ENCODE measurements around the gene MT1F.
"Not testable (repeated sequence)": the region's sequence is repeated elsewhere in the genome, so short reads cannot be mapped to it uniquely, and the experiment has no call there.

The MT1F gene

DNA sequence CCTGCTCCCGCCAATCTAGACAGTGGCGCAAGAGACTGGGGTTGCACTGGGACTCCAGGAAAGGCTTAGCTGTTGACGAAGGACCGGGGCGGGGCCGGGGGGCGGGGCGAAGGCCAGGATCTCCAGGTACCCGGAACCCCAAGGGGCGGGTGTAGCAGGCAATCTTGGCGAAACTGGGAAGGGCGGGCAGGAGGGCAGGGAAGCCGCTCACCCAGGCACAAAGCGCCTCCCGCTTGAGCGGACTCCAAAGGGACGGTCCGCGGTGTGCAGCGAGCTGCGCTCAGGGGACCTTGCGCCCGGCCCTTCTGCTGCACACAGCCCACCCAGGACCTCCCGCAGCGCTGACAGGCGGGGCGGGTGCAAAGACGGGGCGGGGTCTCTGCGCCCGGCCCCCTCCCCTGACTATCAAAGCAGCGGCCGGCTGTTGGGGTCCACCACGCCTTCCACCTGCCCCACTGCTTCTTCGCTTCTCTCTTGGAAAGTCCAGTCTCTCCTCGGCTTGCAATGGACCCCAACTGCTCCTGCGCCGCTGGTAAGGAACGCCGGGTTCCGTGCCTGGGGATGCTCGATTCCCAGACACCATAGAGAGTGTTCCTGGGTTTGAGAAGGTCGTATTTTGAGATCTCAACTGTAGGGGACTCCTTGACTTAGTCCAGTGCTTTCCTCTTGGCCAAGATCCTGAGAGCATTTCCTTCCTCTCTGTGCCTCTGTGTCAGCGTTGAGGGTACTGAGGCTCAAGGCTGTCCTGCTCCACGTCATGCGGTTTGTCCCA, at the start of gene MT1F:
TSS of gene MT1F (plus strand) at position 405 of the 772 bp plus-strand sequence. CDS start at position 505, 100 bp downstream.
- DNase-seq (ENCODE audit: low read depth in 2 of 3, low spot score in 2 of 3): peak in 2 of 3 experiments; percentile 41 to 68

DNA sequence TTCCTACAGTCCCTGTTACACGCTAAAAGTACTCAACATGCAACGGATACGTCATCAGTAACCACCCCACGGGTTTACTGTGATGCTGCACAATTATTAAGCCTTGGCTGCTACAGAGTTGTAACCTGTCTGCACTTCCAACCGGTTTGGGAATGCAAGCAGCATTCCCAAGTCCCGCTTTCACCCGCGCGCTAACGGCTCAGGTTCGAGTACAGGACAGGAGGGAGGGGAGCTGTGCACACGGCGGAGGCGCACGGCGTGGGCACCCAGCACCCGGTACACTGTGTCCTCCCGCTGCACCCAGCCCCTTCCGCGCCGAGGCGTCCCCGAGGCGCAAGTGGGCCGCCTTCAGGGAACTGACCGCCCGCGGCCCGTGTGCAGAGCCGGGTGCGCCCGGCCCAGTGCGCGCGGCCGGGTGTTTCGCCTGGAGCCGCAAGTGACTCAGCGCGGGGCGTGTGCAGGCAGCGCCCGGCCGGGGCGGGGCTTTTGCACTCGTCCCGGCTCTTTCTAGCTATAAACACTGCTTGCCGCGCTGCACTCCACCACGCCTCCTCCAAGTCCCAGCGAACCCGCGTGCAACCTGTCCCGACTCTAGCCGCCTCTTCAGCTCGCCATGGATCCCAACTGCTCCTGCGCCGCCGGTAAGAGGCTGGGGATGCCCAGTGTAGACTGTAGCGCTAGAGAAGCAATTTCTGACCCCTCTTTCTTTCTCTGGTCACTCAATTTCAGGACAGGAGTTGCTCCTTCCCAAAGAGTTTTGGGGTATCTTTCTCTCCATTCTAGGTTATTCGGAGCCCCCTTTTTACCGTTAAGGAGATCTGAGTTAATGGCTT, 49.5 kb upstream of the MT1F start, which contains the start of gene MT2A:
TSS of gene MT2A (plus strand) at position 542 of the 833 bp plus-strand sequence. CDS start at position 614, 72 bp downstream.
- peak; percentile 70 to 89 (median 82) for DNase-seq (ENCODE audit: low read depth in 2 of 3, low spot score in 2 of 3)

DNA sequence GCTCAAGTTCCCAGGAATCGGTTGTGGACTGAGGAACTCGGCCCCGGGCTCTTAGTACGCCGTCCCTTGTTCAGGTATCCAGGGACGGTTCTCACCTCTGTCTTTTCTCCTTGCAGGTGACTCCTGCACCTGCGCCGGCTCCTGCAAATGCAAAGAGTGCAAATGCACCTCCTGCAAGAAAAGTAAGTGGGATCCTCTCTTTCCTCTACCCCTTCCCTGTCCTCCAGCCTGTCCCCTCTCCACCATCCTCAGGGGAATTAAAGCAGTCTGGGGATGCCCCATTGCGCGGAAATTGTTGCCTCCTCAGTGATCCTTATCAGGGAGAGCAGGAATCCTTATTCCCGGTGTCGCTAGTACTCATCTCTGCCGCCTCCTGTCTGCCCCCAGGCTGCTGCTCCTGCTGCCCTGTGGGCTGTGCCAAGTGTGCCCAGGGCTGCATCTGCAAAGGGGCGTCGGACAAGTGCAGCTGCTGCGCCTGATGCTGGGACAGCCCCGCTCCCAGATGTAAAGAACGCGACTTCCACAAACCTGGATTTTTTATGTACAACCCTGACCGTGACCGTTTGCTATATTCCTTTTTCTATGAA, 48.8 kb upstream of the MT1F start:
- DNase-seq (ENCODE audit: low read depth in 2 of 3, low spot score in 2 of 3): no peak

DNA sequence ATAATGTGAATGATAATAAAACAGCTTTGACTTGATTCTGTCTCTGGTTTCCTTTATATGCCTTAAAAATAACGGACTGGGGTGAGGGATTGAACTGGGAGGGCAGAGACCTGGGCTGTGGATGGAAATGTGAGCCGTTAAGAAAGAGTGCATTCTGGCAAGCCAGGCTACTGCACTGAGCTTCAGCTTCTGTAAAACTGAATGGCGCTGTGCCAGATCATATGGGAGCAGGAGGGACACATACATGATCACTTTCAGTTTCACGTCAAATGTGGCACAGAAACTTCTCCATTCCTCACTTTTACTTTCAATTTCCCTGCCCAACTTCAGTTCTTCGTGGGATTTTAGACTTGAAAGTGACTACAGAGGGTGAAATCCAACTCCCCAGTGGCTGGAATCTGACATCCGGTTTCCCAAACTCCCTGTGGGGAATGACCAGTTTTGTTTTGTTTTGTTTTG, 48.3 kb upstream of the MT1F start:
- DNase-seq (ENCODE audit: low read depth in 2 of 3, low spot score in 2 of 3): no peak

DNA sequence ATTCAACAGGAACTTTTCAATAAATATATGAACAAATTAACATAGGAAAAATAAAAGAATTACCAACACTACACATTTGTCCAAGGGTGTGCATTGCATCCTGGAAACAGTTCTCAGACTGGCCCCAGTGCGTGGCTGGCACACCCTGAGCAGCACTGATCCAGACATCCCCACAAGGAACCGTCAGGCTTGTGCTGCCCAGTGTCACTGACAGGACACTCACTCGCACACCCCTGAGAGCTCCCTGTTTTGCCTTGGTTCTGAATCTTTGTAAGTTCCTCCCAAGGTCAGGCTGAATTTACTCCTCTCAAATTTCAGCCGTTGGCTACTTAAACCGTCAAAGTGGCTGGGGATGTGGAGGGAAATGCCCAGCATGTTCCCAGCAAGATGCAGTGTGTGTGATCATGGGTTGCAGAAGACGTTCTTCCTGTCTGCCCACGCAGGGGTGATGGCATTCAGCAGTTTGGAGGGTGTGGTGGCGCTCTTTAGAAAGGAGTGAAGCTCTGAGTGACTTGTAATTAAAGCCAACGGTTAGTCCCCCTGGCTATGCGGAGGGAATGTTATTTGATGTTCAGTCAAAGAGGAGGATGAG, 47.6 kb upstream of the MT1F start:
- peak in 1 of 3 experiments; percentile 41 for DNase-seq (ENCODE audit: low read depth in 2 of 3, low spot score in 2 of 3)

DNA sequence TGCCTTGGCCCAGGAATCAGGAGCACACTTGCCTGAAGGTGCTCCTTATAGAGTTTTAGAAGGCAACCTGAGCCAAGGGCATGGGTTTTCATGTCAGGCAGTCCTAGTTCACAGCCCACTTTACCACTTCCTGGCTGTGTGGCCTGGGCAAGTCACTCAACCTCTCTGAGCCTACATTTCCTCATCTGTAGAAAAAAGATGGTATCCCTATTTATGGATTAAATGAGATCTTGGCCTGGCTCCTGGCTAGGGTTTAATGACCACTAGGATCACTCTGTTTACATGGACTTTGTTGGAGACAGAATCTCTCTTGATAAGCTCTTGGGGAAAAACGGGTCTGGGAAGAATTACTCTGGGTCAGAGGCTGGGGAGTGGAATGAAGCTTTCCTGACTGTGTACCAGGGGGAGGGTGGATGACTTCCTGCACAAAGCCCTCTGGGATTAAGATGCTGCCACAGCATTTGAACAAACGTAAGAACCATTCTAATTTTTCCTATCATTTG, 47.1 kb upstream of the MT1F start:
- no peak for DNase-seq (ENCODE audit: low read depth in 2 of 3, low spot score in 2 of 3)

DNA sequence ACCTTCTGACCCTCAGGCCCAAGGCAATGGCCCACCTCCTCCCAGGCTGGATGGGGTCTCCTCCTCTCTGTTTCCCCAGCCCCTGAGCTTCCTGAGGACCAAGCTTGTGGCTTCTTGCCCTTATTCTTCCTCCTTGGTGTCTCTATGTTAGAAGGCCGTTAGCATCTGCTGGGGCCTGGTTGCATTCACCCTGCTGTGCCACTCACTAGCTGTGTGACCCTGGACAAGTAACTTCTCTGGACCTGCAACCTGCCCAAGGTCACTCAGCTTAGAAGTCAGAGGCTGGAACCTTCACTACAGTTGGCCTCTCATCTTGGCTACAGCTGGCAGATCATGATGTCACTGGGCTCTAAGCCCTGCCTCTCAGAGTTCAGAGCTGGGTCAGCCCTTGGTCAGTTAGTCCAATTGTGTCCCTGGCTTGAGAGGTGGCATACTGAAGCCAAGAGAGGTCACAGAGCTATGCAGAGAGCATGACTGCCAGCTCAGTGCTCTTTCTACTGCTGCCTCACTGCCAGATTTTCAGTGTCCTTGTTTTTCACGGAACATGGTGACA, 46.4 kb upstream of the MT1F start:
- DNase-seq (ENCODE audit: low read depth in 2 of 3, low spot score in 2 of 3): no peak

DNA sequence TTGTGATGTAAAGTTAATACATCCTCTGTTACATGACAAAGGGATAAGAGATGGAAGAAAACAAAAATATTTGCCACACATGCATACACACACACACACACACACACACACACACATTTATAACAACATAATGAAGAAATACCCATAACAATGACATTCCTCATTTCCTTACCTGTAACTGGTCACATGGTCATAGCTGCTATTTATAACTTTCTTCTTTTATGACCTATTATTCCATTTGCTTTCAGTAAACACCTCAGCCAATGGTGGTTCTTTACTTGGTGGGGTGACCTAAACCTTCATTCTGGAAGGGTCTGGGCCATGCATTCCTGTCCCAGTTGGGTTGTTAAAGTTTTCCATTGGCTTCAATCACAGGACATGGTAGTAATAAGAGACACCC, 44.1 kb upstream of the MT1F start:
- no peak for DNase-seq (ENCODE audit: low read depth in 2 of 3, low spot score in 2 of 3)

DNA sequence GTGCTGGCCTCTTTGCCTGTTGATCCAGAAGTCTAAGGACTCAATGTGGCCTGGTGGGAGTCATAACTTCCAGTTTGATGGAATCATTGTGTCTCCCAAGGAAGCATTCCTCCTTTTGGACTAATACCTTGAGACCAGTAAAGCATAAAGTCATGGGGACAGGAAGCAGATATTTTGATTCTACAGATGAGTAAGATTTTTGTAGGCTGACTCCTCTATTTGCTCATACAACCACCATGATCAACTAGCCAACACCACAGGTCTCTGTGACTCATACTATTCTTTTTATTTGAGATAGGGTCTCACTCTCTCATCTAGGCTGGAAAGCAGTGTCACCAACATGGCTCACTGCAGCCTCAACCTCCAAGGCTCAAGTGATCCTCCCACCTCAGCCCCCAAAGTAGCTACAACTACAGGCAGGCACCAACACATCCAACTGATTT, 43.2 kb upstream of the MT1F start:
- no peak for DNase-seq (ENCODE audit: low read depth in 2 of 3, low spot score in 2 of 3)

DNA sequence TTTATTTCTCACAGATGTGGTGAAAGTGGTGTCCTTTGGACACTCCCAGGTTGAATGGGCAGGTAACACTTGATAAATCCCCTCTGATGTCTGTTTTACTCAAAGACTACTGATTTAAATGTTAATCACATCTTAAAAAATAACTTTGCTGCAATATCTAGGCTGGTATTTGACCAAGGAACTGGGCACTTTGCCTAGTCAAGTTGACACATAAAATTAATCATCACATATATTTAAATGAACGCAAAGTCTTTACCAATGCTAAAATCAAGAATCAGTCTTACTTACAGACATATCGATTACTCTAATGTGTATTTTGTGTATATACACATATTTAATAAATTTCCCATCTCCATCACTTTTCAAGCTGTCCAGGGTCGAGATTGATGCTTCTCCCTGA, 42.4 kb upstream of the MT1F start:
- no peak for DNase-seq (ENCODE audit: low read depth in 2 of 3, low spot score in 2 of 3)

DNA sequence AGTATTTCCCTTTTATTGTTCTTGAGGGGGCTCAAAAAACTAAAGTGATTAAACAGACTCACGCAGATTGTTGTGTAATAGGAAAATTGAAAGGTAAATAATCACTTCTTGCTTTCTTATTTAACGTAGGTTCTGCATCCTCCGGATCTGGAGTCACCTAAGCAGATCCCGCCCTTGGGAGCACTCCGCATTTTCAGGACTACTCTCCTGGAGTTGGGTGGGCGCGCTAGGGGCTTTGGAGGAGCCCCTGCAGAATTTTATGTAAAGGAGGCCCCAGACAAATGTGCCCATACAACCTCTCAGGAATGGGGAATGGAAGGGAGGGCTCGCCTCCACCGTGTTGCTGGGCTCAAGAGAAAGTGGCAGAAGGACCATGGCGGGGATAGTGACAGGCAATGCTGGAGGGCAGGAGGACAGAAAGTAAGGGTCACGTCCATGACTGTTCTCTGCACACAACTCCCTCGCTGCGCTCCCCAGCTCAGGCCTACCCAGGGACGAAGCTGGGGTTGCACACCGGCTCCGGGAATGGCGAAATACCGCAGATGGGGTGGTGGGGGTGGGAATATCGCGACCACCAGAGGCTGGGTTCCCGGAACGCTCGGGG, 41.0 kb upstream of the MT1F start:
- no peak for DNase-seq (ENCODE audit: low read depth in 2 of 3, low spot score in 2 of 3)

DNA sequence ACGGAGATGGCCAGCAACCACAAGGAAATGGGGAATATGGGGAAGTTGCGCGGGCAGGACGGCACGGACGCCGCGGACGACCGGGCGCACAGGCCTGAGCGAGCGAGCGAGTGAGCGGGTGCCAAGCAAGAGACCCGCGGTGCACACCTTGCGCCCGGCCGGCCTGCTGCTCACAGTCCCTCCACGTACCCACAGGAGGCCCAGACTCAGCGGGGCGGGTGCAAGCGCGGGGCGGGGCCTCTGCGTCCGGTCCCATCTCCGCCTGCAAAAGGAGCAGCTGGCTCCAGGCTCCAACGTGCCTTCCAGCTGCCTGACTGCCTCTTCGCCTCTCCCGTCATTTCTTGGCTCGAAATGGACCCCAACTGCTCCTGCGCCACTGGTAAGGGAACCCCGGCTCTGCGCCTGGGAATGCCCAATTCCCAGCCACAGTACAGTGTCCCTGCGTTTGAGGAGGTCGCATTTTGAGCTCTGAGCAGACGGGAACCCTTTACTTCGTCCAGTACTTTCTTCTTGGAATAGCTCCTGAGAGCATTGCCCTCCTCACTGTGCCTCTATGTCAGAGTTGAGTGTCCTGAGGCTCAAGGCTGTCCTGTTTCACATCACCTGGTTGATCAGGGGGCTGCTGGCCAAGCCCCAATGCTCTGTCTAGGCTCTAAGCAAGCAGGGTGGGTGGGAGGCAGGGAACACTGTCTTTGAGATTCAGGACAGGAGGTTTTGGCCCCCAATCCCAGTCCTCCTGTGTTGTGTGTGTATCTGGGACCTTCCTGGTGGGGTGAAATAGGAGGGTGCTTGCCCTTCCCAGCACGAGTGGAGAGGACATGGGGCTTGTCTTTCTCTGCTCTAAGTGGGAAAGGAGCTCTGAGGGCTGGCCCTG, 40.3 kb upstream of the MT1F start:
- no peak for DNase-seq (ENCODE audit: low read depth in 2 of 3, low spot score in 2 of 3)

DNA sequence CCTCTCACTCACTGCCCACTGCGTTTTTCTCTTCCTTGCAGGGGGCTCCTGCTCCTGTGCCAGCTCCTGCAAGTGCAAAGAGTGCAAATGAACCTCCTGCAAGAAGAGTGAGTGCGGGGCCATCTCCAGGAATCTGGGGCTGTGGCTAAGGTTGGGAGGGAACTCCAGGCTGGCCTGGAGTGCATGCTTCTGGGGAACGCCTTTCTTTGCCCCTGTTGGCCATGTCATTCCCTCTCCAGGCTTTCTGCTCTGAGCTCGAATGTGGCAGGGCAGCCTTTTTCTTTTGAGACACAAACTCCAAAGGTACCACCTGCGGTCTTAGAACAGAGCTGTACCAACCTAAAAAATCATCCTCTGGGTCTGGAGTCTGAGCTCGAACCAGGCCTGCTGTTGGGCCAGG, 39.6 kb upstream of the MT1F start:
- DNase-seq (ENCODE audit: low read depth in 2 of 3, low spot score in 2 of 3): no peak

DNA sequence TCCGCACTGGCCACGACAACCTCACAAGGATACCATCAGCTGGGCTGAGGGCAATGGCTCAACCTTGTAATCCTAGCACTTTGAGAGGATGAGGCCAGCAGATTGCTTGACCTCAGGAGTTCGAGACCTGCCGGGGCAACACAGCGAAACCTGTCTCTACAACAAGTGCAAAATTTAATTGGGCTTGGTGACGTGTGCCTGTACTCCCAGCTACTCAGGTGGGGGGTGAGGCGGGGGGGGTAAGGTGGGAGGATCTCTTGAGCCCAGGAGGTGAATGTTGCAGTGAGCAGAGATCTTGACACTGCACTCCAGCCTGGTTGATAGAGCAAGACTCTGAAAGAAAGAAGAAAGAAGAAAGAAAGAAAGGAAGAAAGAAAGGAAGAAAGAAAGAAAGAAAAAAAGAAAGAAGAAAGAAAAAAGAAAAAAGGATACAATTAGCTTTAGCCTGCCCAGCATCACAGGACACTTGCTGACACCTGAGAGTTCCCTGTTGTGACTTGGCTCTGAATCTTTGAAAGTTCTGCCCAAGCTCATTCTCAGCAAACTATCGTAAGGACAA, 37.3 kb upstream of the MT1F start:
- no peak for DNase-seq (ENCODE audit: low read depth in 2 of 3, low spot score in 2 of 3)

DNA sequence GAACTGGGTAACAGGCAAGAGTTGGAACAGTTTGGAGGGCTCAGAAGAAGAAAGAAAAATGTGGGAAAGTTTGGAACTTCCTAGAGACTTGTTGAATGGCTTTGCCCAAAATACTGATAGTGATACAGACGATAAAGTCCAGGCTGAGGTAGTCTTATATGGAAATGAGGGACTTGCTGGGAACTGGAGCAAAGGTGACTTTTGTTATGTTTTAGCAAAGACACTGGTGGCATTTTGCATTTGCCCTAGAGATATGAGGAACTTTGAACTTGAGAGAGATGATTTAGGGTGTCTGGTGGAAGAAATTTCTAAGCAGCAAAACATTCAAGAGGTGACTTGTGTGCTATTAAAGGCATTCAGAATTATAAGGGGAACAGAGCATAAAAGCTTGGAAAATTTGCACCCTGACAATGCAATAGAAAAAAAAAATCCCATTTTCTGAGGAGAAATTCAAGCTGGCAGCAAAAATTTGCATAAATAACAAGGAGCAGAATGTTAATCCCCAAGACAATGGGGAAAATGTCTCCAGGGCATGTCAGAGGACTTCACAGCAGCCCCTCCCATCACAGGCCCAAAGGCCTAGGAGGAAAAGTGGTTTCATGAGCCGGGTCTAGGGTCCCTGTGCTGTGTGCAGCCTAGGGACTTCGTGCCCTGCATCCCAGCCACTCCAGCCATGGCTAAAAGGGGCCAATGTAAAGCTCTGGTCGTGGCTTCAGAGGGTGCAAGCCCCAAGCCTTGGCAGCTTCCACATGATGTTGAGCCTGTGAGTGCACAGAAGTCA, 35.9 kb upstream of the MT1F start:
- DNase-seq (ENCODE audit: low read depth in 2 of 3, low spot score in 2 of 3): not testable (repeated sequence)

DNA sequence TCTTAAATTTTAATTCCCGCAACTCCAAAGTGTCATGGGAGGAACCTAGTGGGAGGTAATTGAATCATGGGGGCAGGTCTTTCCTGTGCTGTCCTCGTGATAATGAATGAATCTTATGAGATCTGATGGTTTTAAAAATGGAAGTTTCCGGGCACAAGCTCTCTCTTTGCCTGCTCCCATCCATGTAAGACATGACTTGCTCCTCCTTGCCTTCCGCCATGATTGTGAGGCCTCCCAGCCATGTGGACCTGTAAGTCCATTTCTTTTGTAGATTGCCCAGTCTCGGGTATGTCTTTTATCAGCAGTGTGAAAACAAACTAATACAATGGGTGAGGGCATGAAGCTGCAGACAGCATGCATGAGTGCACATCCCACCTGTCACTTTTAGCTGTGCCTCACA, 34.6 kb upstream of the MT1F start:
- DNase-seq (ENCODE audit: low read depth in 2 of 3, low spot score in 2 of 3): not testable (repeated sequence)

DNA sequence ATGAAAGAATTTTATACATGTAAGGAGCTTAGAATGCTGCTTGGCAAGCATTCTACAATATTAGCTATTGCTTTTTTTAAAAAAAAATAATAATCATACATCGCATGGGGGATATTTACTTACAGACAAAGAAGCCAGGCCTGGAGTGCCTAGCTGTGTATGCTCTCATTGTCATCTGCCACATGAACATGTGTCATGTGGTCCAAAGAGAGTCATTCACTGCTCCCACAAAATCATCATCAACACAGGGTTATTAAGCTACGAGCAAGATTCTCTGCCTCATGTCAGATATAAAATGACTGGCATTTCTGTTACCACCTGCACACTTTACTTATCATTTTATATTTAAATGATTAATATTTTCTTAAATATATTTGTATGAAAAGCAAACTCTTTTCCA, 34.1 kb upstream of the MT1F start:
- DNase-seq (ENCODE audit: low read depth in 2 of 3, low spot score in 2 of 3): no peak

All from activated CD8-positive, alpha-beta memory T cell treated with anti-CD3 and anti-CD28 coated beads for 48 hours (primary cell).